Activated CD4-positive, alpha-beta T cell treated with anti-CD3 and anti-CD28 coated beads, Interleukin-2, amount 50 U/mL, for 24 hours (primary cell): ENCODE data around the gene IRX4.

Experiments
- DNase-seq, 2 donors: peaks; one replicate each; pipeline ENCODE4 v3.0.0-alpha.2; 2020; ENCODE audit warnings: low read depth in 1 of 2, low spot score in 1 of 2

Gene IRX4

GRCh38 chr5:1892685-1893445, 10.1 kb upstream of the IRX4 start:
- no peak for DNase-seq

- no peak for DNase-seq
These were observed 9.5 kb upstream of the IRX4 start for GRCh38 chr5:1892211-1892610.

- DNase-seq, result no peak
These were observed 8.7 kb upstream of the IRX4 start for GRCh38 chr5:1891391-1891790.

GRCh38 chr5:1890296-1890695, 7.6 kb upstream of the IRX4 start:
- no peak for DNase-seq

GRCh38 chr5:1889321-1890065, 6.8 kb upstream of the IRX4 start:
- no peak for DNase-seq

- no peak for DNase-seq
These were observed 6.0 kb upstream of the IRX4 start for GRCh38 chr5:1888541-1889251.

- no peak for DNase-seq
These were observed 5.0 kb upstream of the IRX4 start for GRCh38 chr5:1887588-1888360.

- DNase-seq, result no peak
These were observed 4.3 kb upstream of the IRX4 start for GRCh38 chr5:1886846-1887587.

- no peak for DNase-seq
These were observed 3.4 kb upstream of the IRX4 start for GRCh38 chr5:1885868-1886845.

GRCh38 chr5:1885404-1885755, 2.7 kb upstream of the IRX4 start:
- DNase-seq, result no peak

GRCh38 chr5:1884678-1885403, 2.1 kb upstream of the IRX4 start:
- DNase-seq, result no peak

GRCh38 chr5:1883925-1884677, 1.4 kb upstream of the IRX4 start:
- no peak for DNase-seq

GRCh38 chr5:1883120-1883924, 597 bp upstream of the IRX4 start:
- no peak for DNase-seq

- DNase-seq, result no peak
These were observed 891 bp downstream of the IRX4 start for GRCh38 chr5:1881731-1882336.

GRCh38 chr5:1881098-1881572, 1.6 kb downstream of the IRX4 start:
- no peak for DNase-seq

- no peak for DNase-seq
These were observed 2.2 kb downstream of the IRX4 start for GRCh38 chr5:1880377-1881025.
